Neural cell (in vitro differentiated cells): ENCODE measurements around the gene ATP5F1C. TPM values are rescaled to one million over a fixed set of nuclear protein-coding genes. Genes with fewer than 3 reads are reported as not detected.

Experiments used
- H2AFZ ChIP-seq: fragments of 200-600, 300-800 bp; sonication (generic), shearing (Covaris generic); 2 replicates; pipeline ENCODE4 v1.6.0; 2014; ENCODE audit warnings: low read depth, mild to moderate bottlenecking, antibody characterized with exemption, low read length, moderate library complexity
- H3F3A ChIP-seq: fragments of 200-600 bp; shearing (Covaris generic); 2 replicates; pipeline ENCODE4 v1.6.1; 2016; ENCODE audit warnings: mild to moderate bottlenecking, moderate library complexity, mixed read lengths, antibody characterized with exemption, low read length; ENCODE audit not compliant: insufficient read depth, poor library complexity, severe bottlenecking
- H3K27ac ChIP-seq: fragments of 200-600, 300-800 bp; sonication (generic), shearing (Covaris generic); 2 replicates; pipeline ENCODE4 v1.5.1; 2014; ENCODE audit warnings: mild to moderate bottlenecking, low read length, moderate library complexity
- H3K27me3 ChIP-seq: fragments of 300-800, 200-600 bp; sonication (generic), shearing (Covaris generic); 2 replicates; pipeline ENCODE4 v1.6.0; 2014; ENCODE audit warnings: mild to moderate bottlenecking, low read depth, low read length, moderate library complexity; ENCODE audit not compliant: insufficient read depth
- H3K36me3 ChIP-seq: fragments of 300-800, 200-600 bp; sonication (generic), shearing (Covaris generic); 2 replicates; pipeline ENCODE4 v1.5.1; 2014; ENCODE audit warnings: mild to moderate bottlenecking, antibody characterized with exemption, low read length, moderate library complexity; ENCODE audit not compliant: insufficient read depth
- H3K4me2 ChIP-seq: fragments of 300-800, 200-600 bp; sonication (generic), shearing (Covaris generic); 2 replicates; pipeline ENCODE4 v1.6.0; 2014; ENCODE audit warnings: mild to moderate bottlenecking, low read length
- H3K4me3 ChIP-seq: fragments of 300-800, 200-600 bp; sonication (generic), shearing (Covaris generic); 2 replicates; pipeline ENCODE4 v1.5.1; 2014; ENCODE audit warnings: mild to moderate bottlenecking, low read length, moderate library complexity
- H3K79me2 ChIP-seq: fragments of 200-600 bp; shearing (Covaris generic); replicated peaks from 2 replicates; pipeline ENCODE4 v1.6.0; 2014; ENCODE audit warnings: mild to moderate bottlenecking, low read length, moderate library complexity; ENCODE audit not compliant: insufficient read depth
- H3K9ac ChIP-seq: fragments of 300-800, 200-600 bp; sonication (generic), shearing (Covaris generic); 2 replicates; pipeline ENCODE4 v1.6.1; 2016; ENCODE audit warnings: mild to moderate bottlenecking, low read length, mixed read lengths
- H3K9me2 ChIP-seq: fragments of 200-600 bp; shearing (Covaris generic); 2 replicates; pipeline ENCODE4 v1.6.1; 2016; ENCODE audit warnings: mild to moderate bottlenecking, low read length, mixed read lengths; ENCODE audit not compliant: insufficient read depth
- H3K9me3 ChIP-seq: fragments of 200-600, 300-800 bp; sonication (generic), shearing (Covaris generic); 2 replicates; pipeline ENCODE4 v1.6.1; 2016; ENCODE audit warnings: mild to moderate bottlenecking, mixed run types, low read length, moderate library complexity, mixed read lengths
- H4K20me1 ChIP-seq: fragments of 200-600 bp; shearing (Covaris generic); 2 replicates; pipeline ENCODE4 v1.6.1; 2016; ENCODE audit warnings: mild to moderate bottlenecking, mixed run types; ENCODE audit not compliant: insufficient read depth
- EP300 ChIP-seq: fragments of 450-650 bp; conservative IDR thresholded peaks from 2 replicates; pipeline ENCODE4 v1.6.1; 2014; ENCODE audit warnings: antibody characterized with exemption, mild to moderate bottlenecking, moderate library complexity; ENCODE audit not compliant: poor library complexity, severe bottlenecking
- EZH2 ChIP-seq: fragments of 200-600, 300-800 bp; shearing (Covaris generic), sonication (generic); IDR thresholded peaks from 2 replicates; pipeline ENCODE4 v1.6.1; 2014; ENCODE audit warnings: antibody characterized with exemption, low read length, borderline replicate concordance, mild to moderate bottlenecking; ENCODE audit not compliant: insufficient read depth, poor library complexity, severe bottlenecking
- MXI1 ChIP-seq: fragments of 450-650 bp; conservative IDR thresholded peaks from 2 replicates; pipeline ENCODE4 v1.6.1; 2014; ENCODE audit warnings: antibody characterized with exemption, mild to moderate bottlenecking; ENCODE audit not compliant: poor library complexity, severe bottlenecking
- POLR2AphosphoS5 ChIP-seq: IDR thresholded peaks from 2 replicates; pipeline ENCODE4 v1.6.1; 2012
- RAD21 ChIP-seq: fragments of 450-650 bp; conservative IDR thresholded peaks from 2 replicates; pipeline ENCODE4 v1.6.1; 2014; ENCODE audit warnings: antibody characterized with exemption, mild to moderate bottlenecking, moderate library complexity
- SMC3 ChIP-seq: fragments of 450-650 bp; conservative IDR thresholded peaks from 2 replicates; pipeline ENCODE4 v1.6.1; 2014; ENCODE audit warnings: antibody characterized with exemption, mild to moderate bottlenecking, moderate library complexity; ENCODE audit not compliant: poor library complexity
- TAF1 ChIP-seq: IDR thresholded peaks from 2 replicates; pipeline ENCODE4 v1.6.1; 2012; ENCODE audit warnings: low read depth
- polyA plus RNA-seq: library from polyadenylated mRNA; depleted of rRNA; stranded (reverse); fragments of >200 nt; gene quantifications from 2 replicates; pipeline ENCODE4 v1.2.3, GENCODE V29; 2014
- TF ChIP-seq, protein P1 (sequence below): IDR thresholded peaks from 2 replicates; pipeline ENCODE4 v1.6.1; 2012; ENCODE audit warnings: borderline replicate concordance
- TF ChIP-seq, protein P2 (sequence below): fragments of 450-650 bp; IDR thresholded peaks from 2 replicates; pipeline ENCODE4 v1.5.1; 2014; ENCODE audit warnings: antibody characterized with exemption, mild to moderate bottlenecking, moderate library complexity; ENCODE audit not compliant: poor library complexity, severe bottlenecking

ATP5F1C gene
- polyA plus RNA-seq, 1 donor from 2014 or later, result 497 TPM

DNA sequence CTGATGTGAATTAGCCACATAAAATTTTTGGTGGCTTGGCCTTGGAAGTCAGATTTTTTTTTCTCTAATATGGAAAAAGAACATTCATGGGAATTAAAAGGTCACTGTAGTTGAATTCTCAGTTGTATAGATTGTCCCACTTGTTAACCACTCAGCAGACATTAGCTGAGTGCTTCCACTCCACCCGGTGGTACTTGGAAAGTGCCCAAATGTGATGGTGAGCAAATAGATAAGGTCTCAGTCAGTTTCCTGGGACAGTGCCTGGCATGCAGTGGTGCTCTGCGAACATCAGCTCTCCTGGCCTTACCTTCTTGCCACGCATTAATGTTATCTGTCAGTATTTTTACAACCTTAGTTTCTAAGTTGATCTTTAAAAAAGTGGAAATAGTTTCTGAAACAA, 1.4 kb downstream of the ATP5F1C start:
- Histone ChIP-seq H3K27ac (no peak overlapping the region), H3K4me3 (peak overlapping the region; percentile 89), H3K27me3 (no peaks in the 10 kb centered on the region), H2AFZ (no peak overlapping the region), H3K4me2 (peak overlapping the region; percentile 93), H3K9ac (peak overlapping the region; percentile 94), H3F3A (no peaks in the 10 kb centered on the region), H3K36me3 (no peaks in the 10 kb centered on the region), H3K9me2 (no peaks in the 10 kb centered on the region), H3K79me2 (peaks cover 88% of the 10 kb centered on the region), H4K20me1 (no peaks in the 10 kb centered on the region), H3K9me3 (no peaks in the 10 kb centered on the region)
- TF ChIP-seq, protein P1, sequence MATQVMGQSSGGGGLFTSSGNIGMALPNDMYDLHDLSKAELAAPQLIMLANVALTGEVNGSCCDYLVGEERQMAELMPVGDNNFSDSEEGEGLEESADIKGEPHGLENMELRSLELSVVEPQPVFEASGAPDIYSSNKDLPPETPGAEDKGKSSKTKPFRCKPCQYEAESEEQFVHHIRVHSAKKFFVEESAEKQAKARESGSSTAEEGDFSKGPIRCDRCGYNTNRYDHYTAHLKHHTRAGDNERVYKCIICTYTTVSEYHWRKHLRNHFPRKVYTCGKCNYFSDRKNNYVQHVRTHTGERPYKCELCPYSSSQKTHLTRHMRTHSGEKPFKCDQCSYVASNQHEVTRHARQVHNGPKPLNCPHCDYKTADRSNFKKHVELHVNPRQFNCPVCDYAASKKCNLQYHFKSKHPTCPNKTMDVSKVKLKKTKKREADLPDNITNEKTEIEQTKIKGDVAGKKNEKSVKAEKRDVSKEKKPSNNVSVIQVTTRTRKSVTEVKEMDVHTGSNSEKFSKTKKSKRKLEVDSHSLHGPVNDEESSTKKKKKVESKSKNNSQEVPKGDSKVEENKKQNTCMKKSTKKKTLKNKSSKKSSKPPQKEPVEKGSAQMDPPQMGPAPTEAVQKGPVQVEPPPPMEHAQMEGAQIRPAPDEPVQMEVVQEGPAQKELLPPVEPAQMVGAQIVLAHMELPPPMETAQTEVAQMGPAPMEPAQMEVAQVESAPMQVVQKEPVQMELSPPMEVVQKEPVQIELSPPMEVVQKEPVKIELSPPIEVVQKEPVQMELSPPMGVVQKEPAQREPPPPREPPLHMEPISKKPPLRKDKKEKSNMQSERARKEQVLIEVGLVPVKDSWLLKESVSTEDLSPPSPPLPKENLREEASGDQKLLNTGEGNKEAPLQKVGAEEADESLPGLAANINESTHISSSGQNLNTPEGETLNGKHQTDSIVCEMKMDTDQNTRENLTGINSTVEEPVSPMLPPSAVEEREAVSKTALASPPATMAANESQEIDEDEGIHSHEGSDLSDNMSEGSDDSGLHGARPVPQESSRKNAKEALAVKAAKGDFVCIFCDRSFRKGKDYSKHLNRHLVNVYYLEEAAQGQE, result no peak
- TF ChIP-seq EP300 (no peak), RAD21 (no peak), SMC3 (no peak), MXI1 (no peak), POLR2AphosphoS5 (no peak), EZH2 (no peak), TAF1 (no peak)
- TF ChIP-seq, protein P2, sequence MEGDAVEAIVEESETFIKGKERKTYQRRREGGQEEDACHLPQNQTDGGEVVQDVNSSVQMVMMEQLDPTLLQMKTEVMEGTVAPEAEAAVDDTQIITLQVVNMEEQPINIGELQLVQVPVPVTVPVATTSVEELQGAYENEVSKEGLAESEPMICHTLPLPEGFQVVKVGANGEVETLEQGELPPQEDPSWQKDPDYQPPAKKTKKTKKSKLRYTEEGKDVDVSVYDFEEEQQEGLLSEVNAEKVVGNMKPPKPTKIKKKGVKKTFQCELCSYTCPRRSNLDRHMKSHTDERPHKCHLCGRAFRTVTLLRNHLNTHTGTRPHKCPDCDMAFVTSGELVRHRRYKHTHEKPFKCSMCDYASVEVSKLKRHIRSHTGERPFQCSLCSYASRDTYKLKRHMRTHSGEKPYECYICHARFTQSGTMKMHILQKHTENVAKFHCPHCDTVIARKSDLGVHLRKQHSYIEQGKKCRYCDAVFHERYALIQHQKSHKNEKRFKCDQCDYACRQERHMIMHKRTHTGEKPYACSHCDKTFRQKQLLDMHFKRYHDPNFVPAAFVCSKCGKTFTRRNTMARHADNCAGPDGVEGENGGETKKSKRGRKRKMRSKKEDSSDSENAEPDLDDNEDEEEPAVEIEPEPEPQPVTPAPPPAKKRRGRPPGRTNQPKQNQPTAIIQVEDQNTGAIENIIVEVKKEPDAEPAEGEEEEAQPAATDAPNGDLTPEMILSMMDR, result no peak

DNA sequence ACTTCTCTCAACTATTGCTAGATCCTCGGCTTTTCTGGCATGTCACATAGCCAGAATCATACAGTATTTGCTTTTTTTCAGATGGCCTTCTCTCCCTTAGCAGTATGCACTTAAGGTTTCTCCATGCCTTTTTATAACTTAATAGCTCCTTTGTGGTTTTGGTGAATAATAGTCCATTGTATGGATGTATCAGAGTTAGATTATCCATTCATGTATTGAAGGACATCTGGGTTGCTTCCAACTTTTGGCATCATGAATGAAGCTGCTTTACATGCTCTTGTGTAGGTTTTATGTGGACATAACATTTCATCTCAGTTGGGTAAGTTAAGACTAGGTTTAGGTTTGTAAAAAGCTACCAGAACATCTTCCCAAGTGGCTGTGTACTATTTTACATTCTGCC, 4.6 kb downstream of the ATP5F1C start:
- Histone ChIP-seq H3K9ac (no peak overlapping the region), H3K27me3 (no peaks in the 10 kb centered on the region), H3K36me3 (peaks cover 7% of the 10 kb centered on the region), H3K4me2 (no peak overlapping the region), H2AFZ (no peak overlapping the region), H3K27ac (no peak overlapping the region), H3K4me3 (no peak overlapping the region), H4K20me1 (peaks cover 4% of the 10 kb centered on the region), H3F3A (no peaks in the 10 kb centered on the region), H3K79me2 (peaks cover 76% of the 10 kb centered on the region), H3K9me3 (no peaks in the 10 kb centered on the region), H3K9me2 (no peaks in the 10 kb centered on the region)
- TF ChIP-seq, protein P2, result no peak
- TF ChIP-seq EZH2 (no peak), MXI1 (no peak), EP300 (no peak), RAD21 (no peak), TAF1 (no peak), POLR2AphosphoS5 (no peak), SMC3 (no peak)
- TF ChIP-seq, protein P1, result no peak
